Panc1 (cell line): ENCODE measurements around the gene FBXW7. TPM values are rescaled to one million over a fixed set of nuclear protein-coding genes. Genes with fewer than 3 reads are reported as not detected.

ENCODE experiments used
- ATAC-seq: fragments of 200-7000 bp; cut with Tn5 transposase; 2 replicates; pipeline ENCODE4 v1.9.1; 2020; ENCODE audit warnings: mild to moderate bottlenecking, moderate library complexity
- BruUV-seq: library from RNA; stranded (reverse); fragments of 400-500 nt; replicated peaks from 2 replicates; lab custom pipeline; 2021; lab: Mats Ljungman, UMichigan
- CTCF ChIA-PET: fragments of 300-600 bp; sonication (Branson Sonifier 250); formaldehyde crosslinking; loops from one replicate; lab custom pipeline; 2022; ENCODE audit warnings: antibody characterized with exemption; lab: Charles Lee
- POLR2A ChIA-PET: fragments of 300-600 bp; sonication (Branson Sonifier 250); formaldehyde crosslinking; loops from one replicate; lab custom pipeline; 2022; ENCODE audit warnings: antibody characterized with exemption; lab: Charles Lee
- DNase-seq: peaks from one replicate; pipeline ENCODE4 v3.0.0-alpha.2; 2010; ENCODE audit warnings: low read depth, low spot score
- H3K27ac ChIP-seq: 2 replicates; pipeline ENCODE4 v1.5.1; 2011; ENCODE audit warnings: mild to moderate bottlenecking, low read length, inconsistent platforms
- H3K27me3 ChIP-seq: fragments of 200-500 bp; sonication (Bioruptor generic); 2 replicates; pipeline ENCODE4 v1.6.0; 2014; ENCODE audit warnings: low read length, inconsistent platforms; ENCODE audit not compliant: control insufficient read depth, insufficient read depth
- H3K36me3 ChIP-seq: fragments of 200-500 bp; sonication (Bioruptor generic); 2 replicates; pipeline ENCODE4 v1.5.1; 2014; ENCODE audit warnings: inconsistent platforms, mild to moderate bottlenecking, low read length, moderate library complexity; ENCODE audit not compliant: control insufficient read depth, insufficient read depth
- H3K4me1 ChIP-seq: 2 replicates; pipeline ENCODE4 v1.5.1; 2011; ENCODE audit warnings: inconsistent platforms, mild to moderate bottlenecking, low read length, moderate library complexity; ENCODE audit not compliant: control insufficient read depth, insufficient read depth
- H3K4me3 ChIP-seq, 2 experiments: 2 replicates each; pipeline ENCODE4 v1.5.1; 2011 to 2012; ENCODE audit warnings: low read depth in 2 of 2, low read length in 2 of 2, mild to moderate bottlenecking in 2 of 2, inconsistent platforms in 1 of 2, moderate library complexity in 1 of 2
- H3K9me3 ChIP-seq: fragments of 200-500 bp; sonication (Bioruptor generic); 2 replicates; pipeline ENCODE4 v1.5.1; 2014; ENCODE audit warnings: low read depth, mild to moderate bottlenecking, inconsistent platforms, low read length, moderate library complexity; ENCODE audit not compliant: control insufficient read depth, insufficient read depth
- POLR2AphosphoS5 ChIP-seq: IDR thresholded peaks from 2 replicates; pipeline ENCODE4 v1.6.1; 2012; ENCODE audit warnings: mild to moderate bottlenecking, low read depth, low read length, moderate library complexity
- SIN3A ChIP-seq: IDR thresholded peaks from 2 replicates; pipeline ENCODE4 v1.6.1; 2012; ENCODE audit warnings: low read depth, mild to moderate bottlenecking, low read length, moderate library complexity, borderline replicate concordance; ENCODE audit not compliant: insufficient read depth
- TCF7L2 ChIP-seq: IDR thresholded peaks from 2 replicates; pipeline ENCODE4 v1.6.1; 2011; ENCODE audit warnings: mild to moderate bottlenecking, low read depth, low read length, inconsistent platforms
- in situ Hi-C: cut with HindIII; loops from 2 replicates; pipeline ENCODE4 v1.10.0; 2016; ENCODE audit warnings: low sequenced_read_pairs, low pct_unique_long_range_greater_than_20kb
- intact Hi-C: fragments of 100-400 bp; cut with micrococcal nuclease; formaldehyde crosslinking; loops from one replicate; pipeline ENCODE4 v1.10.0; 2022; ENCODE audit not compliant: unreplicated experiment
- total RNA-seq: library from RNA; stranded (reverse); gene quantifications from one replicate; pipeline ENCODE4 v1.2.1, GENCODE V29; 2021; ENCODE audit not compliant: unreplicated experiment
- TF ChIP-seq, protein P1 (sequence below), 2 experiments: IDR thresholded peaks; 2 replicates each; pipeline ENCODE4 v1.6.1; 2011 to 2012; ENCODE audit warnings: low read depth in 2 of 2, control low read depth in 1 of 2, low read length in 1 of 2, mild to moderate bottlenecking in 1 of 2, moderate library complexity in 1 of 2; ENCODE audit not compliant: insufficient read depth in 1 of 2
- TF ChIP-seq, protein P2 (sequence below): fragments of 450-650 bp; IDR thresholded peaks from 2 replicates; pipeline ENCODE4 v1.5.1; 2017; ENCODE audit warnings: mild to moderate bottlenecking

FBXW7 gene
- total RNA-seq, 1 experiment from 2014 or later: 16.2 TPM

DNA sequence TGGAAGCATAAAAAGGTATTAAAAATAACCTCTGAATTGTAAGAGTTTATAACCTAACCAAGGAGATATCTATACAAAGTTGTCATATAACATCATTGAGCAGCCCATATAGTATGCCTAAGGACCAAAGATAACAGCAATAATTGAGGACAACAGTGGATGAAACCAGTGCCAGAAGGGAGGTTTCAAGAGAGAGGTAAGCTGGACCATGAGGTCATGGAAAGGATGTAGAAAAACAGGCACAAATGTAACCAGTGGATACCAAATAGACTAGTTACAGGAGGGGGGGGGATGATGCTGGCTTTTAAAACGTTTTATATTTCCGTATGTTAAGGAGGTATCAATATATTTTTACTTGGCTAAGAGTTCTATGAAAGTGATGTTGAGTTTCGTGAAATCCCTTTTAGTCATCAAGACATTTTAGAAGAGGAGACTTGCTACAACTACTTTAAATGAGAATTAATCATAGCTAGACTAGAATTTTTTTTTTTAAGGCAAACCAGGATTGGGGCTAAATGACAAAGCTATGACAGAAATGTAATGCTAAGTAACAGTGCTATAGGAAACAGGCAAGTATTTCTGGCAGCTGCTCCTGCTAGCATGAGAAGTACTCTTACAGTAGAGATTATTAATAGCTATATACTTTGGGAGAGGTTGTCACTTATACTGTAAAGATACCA is 161.1 kb downstream of the FBXW7 start:
- Histone ChIP-seq H3K9me3 (no peaks in the 10 kb centered on the region), H3K36me3 (no peaks in the 10 kb centered on the region; the same call in 1 of the 2 replicates), H3K27me3 (no peaks in the 10 kb centered on the region), H3K27ac (no peak overlapping the region), H3K4me1 (no peaks in the 10 kb centered on the region), H3K4me3 (no peak overlapping the region)
- in situ Hi-C loops: no loop called here
- POLR2A ChIA-PET: no interaction called here
- DNase-seq: no peak
- CTCF ChIA-PET: no interaction called here
- ATAC-seq: no peak
- no TSS peak for BruUV-seq
- intact Hi-C loops: no loop called here
- no peak for TF ChIP-seq SIN3A
- no peak for TF ChIP-seq TCF7L2
- no peak for TF ChIP-seq POLR2AphosphoS5
- TF ChIP-seq, protein P1, sequence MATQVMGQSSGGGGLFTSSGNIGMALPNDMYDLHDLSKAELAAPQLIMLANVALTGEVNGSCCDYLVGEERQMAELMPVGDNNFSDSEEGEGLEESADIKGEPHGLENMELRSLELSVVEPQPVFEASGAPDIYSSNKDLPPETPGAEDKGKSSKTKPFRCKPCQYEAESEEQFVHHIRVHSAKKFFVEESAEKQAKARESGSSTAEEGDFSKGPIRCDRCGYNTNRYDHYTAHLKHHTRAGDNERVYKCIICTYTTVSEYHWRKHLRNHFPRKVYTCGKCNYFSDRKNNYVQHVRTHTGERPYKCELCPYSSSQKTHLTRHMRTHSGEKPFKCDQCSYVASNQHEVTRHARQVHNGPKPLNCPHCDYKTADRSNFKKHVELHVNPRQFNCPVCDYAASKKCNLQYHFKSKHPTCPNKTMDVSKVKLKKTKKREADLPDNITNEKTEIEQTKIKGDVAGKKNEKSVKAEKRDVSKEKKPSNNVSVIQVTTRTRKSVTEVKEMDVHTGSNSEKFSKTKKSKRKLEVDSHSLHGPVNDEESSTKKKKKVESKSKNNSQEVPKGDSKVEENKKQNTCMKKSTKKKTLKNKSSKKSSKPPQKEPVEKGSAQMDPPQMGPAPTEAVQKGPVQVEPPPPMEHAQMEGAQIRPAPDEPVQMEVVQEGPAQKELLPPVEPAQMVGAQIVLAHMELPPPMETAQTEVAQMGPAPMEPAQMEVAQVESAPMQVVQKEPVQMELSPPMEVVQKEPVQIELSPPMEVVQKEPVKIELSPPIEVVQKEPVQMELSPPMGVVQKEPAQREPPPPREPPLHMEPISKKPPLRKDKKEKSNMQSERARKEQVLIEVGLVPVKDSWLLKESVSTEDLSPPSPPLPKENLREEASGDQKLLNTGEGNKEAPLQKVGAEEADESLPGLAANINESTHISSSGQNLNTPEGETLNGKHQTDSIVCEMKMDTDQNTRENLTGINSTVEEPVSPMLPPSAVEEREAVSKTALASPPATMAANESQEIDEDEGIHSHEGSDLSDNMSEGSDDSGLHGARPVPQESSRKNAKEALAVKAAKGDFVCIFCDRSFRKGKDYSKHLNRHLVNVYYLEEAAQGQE (IDR thresholded peaks at IDR 0.05; ENCODE audit: insufficient read depth in 1 of 2, low read depth in 2 of 2, low read length in 1 of 2): no peak
- TF ChIP-seq, protein P2, sequence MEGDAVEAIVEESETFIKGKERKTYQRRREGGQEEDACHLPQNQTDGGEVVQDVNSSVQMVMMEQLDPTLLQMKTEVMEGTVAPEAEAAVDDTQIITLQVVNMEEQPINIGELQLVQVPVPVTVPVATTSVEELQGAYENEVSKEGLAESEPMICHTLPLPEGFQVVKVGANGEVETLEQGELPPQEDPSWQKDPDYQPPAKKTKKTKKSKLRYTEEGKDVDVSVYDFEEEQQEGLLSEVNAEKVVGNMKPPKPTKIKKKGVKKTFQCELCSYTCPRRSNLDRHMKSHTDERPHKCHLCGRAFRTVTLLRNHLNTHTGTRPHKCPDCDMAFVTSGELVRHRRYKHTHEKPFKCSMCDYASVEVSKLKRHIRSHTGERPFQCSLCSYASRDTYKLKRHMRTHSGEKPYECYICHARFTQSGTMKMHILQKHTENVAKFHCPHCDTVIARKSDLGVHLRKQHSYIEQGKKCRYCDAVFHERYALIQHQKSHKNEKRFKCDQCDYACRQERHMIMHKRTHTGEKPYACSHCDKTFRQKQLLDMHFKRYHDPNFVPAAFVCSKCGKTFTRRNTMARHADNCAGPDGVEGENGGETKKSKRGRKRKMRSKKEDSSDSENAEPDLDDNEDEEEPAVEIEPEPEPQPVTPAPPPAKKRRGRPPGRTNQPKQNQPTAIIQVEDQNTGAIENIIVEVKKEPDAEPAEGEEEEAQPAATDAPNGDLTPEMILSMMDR: no peak

DNA sequence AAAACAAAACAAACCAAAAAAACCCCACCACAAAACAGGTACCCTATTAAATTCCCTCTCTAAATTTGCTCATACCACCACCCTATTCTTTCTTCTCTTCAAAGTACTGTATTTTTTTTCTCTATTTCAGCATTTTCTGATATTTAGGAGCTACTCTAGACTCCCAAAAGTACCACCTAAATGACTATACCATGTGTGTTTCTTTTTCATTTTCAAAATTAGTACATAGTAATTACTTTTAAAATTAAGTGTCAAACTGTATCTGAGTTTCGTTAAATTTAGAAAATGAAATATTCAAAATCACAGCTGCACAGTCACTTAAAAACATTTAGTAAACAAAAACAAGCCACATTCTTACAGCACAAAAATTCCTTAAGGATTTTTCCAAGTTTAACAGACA is 161.7 kb downstream of the FBXW7 start:
- no peaks in the 10 kb centered on the region for H3K4me1 ChIP-seq
- no peak overlapping the region for H3K27ac ChIP-seq
- H3K4me3 ChIP-seq: no peak overlapping the region
- no peaks in the 10 kb centered on the region; the same call in 1 of the 2 replicates for H3K36me3 ChIP-seq
- no peak for TF ChIP-seq POLR2AphosphoS5
- TF ChIP-seq SIN3A: no peak
- TF ChIP-seq TCF7L2: no peak
- POLR2A ChIA-PET: no interaction called here
- ATAC-seq (no peak), DNase-seq (no peak)
- intact Hi-C loops: no loop called here
- in situ Hi-C loops: no loop called here
- no TSS peak for BruUV-seq
- no peaks in the 10 kb centered on the region for H3K27me3 ChIP-seq
- CTCF ChIA-PET: no interaction called here
- no peaks in the 10 kb centered on the region for H3K9me3 ChIP-seq

DNA sequence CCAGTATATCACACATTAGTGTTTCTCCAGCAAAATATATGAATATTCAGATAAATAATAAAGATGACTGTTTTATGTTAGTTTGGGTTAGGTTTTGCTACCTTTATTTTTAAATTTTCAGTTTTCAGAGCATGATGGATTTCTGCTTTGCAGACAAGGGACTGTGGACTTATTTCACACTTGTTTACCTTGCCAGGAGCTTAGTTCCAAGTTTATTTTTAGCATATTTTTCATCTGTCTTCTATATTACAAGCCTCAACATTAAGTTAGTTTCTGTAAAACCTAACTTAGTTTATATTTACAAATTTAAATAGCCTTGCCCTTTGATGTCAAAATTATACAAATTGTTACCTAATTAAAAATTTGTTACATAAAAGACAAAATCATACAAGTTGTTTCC is 163.4 kb downstream of the FBXW7 start:
- no peaks in the 10 kb centered on the region for H3K4me1 ChIP-seq
- H3K36me3 ChIP-seq: no peaks in the 10 kb centered on the region; the same call in 1 of the 2 replicates
- BruUV-seq: no TSS peak
- intact Hi-C loops: no loop called here
- no peaks in the 10 kb centered on the region for H3K27me3 ChIP-seq
- ATAC-seq (no peak), DNase-seq (no peak)
- no peaks in the 10 kb centered on the region for H3K9me3 ChIP-seq
- H3K27ac ChIP-seq: no peak overlapping the region
- ChIA-PET POLR2A (no interaction called here), CTCF (no interaction called here)
- H3K4me3 ChIP-seq: no peak overlapping the region
- TF ChIP-seq SIN3A (no peak), POLR2AphosphoS5 (no peak), TCF7L2 (no peak)
- TF ChIP-seq, protein P1 (IDR thresholded peaks at IDR 0.05; ENCODE audit: insufficient read depth in 1 of 2, low read depth in 2 of 2, low read length in 1 of 2): no peak
- TF ChIP-seq, protein P2: no peak
- in situ Hi-C loops: no loop called here
